ENCODE data around the gene MRPL30. TPM values are rescaled to one million over a fixed set of nuclear protein-coding genes. Genes with fewer than 3 reads are reported as not detected.

Gene MRPL30
- total RNA-seq, 1 donor from 2014 or later, result 31.9 TPM

DNA sequence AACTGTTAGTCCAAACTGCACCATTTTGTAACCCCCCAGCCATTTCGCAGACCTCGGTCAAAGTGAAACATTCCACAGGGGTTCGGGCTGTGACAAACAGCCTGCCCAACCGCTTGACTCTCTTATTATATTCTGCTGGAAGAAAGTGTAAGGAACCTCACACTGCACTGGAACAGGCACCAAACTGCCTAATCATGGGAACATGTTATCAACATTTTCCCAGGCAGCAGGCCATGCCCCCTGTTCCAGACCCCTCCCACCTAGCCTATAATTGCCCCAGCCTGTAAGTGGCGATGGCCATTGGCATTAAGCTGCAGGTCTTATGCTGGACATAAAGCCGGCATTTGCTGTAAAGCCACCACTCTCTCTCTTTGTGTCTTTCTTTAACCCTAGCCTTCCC, 57.6 kb downstream of the MRPL30 start:
- Histone ChIP-seq H3K4me1 (ENCODE audit: insufficient read depth, low read length) (no peaks in the 10 kb centered on the region), H3K79me2 (ENCODE audit: insufficient read depth, low read length) (no peaks in the 10 kb centered on the region), H3K4me3 (ENCODE audit: insufficient read depth, low read depth, low read length) (no peak overlapping the region), H3K4me2 (ENCODE audit: low read length) (no peak overlapping the region), H3K9ac (ENCODE audit: low read length) (no peak overlapping the region), H3K27ac (ENCODE audit: low read depth, low read length) (no peak overlapping the region), H2AFZ (ENCODE audit: low read depth, low read length) (no peak overlapping the region), H4K20me1 (ENCODE audit: insufficient read depth, low read length) (no peaks in the 10 kb centered on the region), H3K27me3 (ENCODE audit: insufficient read depth, low read length) (no peaks in the 10 kb centered on the region), H3K9me3 (ENCODE audit: insufficient read depth, low read depth, low read length) (no peaks in the 10 kb centered on the region), H3K36me3 (ENCODE audit: insufficient read depth, low read length) (no peaks in the 10 kb centered on the region)
- no peak overlapping the region for H3K27ac Mint-ChIP-seq (ENCODE audit: unreplicated experiment)
- TF ChIP-seq, protein P1, sequence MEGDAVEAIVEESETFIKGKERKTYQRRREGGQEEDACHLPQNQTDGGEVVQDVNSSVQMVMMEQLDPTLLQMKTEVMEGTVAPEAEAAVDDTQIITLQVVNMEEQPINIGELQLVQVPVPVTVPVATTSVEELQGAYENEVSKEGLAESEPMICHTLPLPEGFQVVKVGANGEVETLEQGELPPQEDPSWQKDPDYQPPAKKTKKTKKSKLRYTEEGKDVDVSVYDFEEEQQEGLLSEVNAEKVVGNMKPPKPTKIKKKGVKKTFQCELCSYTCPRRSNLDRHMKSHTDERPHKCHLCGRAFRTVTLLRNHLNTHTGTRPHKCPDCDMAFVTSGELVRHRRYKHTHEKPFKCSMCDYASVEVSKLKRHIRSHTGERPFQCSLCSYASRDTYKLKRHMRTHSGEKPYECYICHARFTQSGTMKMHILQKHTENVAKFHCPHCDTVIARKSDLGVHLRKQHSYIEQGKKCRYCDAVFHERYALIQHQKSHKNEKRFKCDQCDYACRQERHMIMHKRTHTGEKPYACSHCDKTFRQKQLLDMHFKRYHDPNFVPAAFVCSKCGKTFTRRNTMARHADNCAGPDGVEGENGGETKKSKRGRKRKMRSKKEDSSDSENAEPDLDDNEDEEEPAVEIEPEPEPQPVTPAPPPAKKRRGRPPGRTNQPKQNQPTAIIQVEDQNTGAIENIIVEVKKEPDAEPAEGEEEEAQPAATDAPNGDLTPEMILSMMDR (IDR thresholded peaks at IDR 0.05; ENCODE audit: insufficient read depth, low read depth, low read length), result no peak
- no peak for TF ChIP-seq EZH2 (IDR thresholded peaks at IDR 0.05; ENCODE audit: insufficient read depth, low read length)
- H3K4me3 Mint-ChIP-seq (ENCODE audit: unreplicated experiment), result no peak overlapping the region
- H3K9me3 Mint-ChIP-seq (ENCODE audit: unreplicated experiment), result peaks cover 3% of the 10 kb centered on the region
- FAIRE-seq, result no peak
- H3K4me1 Mint-ChIP-seq (ENCODE audit: low read depth, unreplicated experiment), result no peaks in the 10 kb centered on the region
- no peaks in the 10 kb centered on the region for H3K36me3 Mint-ChIP-seq (ENCODE audit: low read depth, unreplicated experiment)
- H3K27me3 Mint-ChIP-seq (ENCODE audit: low read depth, unreplicated experiment), result no peaks in the 10 kb centered on the region
- no peak for DNase-seq (ENCODE audit: low read depth)

DNA sequence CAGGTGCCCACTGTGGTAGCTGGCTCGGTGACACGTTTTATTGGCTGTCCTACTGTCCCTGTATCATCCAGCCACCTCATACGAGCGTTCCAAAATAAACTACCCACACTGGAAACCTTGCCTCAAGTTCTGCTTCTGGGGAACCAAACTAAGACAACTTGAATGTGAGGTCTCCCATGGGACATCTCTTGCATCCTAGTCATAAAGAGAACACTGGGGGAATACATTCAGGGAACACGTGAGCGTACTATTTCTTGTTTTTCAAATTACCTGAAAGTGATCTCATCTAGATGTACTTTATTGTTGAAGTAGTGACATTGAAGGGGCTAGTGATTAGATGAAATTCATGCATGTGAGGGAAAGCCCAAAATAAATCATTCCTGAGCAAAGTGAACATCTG, 59.4 kb downstream of the MRPL30 start:
- Mint-ChIP-seq H3K27ac (ENCODE audit: unreplicated experiment) (no peak overlapping the region), H3K4me3 (ENCODE audit: unreplicated experiment) (no peak overlapping the region), H3K27me3 (ENCODE audit: low read depth, unreplicated experiment) (no peaks in the 10 kb centered on the region), H3K9me3 (ENCODE audit: unreplicated experiment) (peaks cover 3% of the 10 kb centered on the region), H3K36me3 (ENCODE audit: low read depth, unreplicated experiment) (no peaks in the 10 kb centered on the region), H3K4me1 (ENCODE audit: low read depth, unreplicated experiment) (no peaks in the 10 kb centered on the region)
- Histone ChIP-seq H3K4me1 (ENCODE audit: insufficient read depth, low read length) (no peaks in the 10 kb centered on the region), H4K20me1 (ENCODE audit: insufficient read depth, low read length) (no peaks in the 10 kb centered on the region), H3K9ac (ENCODE audit: low read length) (no peak overlapping the region), H3K79me2 (ENCODE audit: insufficient read depth, low read length) (no peaks in the 10 kb centered on the region), H3K27me3 (ENCODE audit: insufficient read depth, low read length) (no peaks in the 10 kb centered on the region), H2AFZ (ENCODE audit: low read depth, low read length) (no peak overlapping the region), H3K27ac (ENCODE audit: low read depth, low read length) (no peak overlapping the region), H3K36me3 (ENCODE audit: insufficient read depth, low read length) (no peaks in the 10 kb centered on the region), H3K9me3 (ENCODE audit: insufficient read depth, low read depth, low read length) (no peaks in the 10 kb centered on the region), H3K4me3 (ENCODE audit: insufficient read depth, low read depth, low read length) (no peak overlapping the region), H3K4me2 (ENCODE audit: low read length) (no peak overlapping the region)
- FAIRE-seq, result no peak
- no peak for DNase-seq (ENCODE audit: low read depth)
- TF ChIP-seq, protein P1 (IDR thresholded peaks at IDR 0.05; ENCODE audit: insufficient read depth, low read depth, low read length), result no peak
- no peak for TF ChIP-seq EZH2 (IDR thresholded peaks at IDR 0.05; ENCODE audit: insufficient read depth, low read length)

DNA sequence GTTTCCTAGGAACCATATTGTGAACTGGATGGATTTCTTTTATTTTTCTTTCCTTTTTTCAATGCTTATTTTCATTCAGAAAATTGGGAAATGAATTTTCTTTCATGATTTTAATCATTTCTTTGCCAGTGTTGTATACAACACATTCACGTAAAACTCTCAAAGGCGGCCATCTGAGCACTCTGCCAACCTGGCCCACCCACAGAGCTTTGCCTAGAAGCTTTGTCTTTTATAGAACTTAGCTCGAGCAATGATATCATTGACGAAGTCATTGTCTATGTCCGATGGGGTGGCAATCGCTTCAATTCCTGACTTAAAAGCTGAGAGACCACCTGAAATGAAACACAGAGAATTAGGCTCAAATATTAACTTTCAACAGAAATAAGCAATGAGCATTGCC, 61.2 kb downstream of the MRPL30 start:
- Histone ChIP-seq H3K36me3 (ENCODE audit: insufficient read depth, low read length) (no peaks in the 10 kb centered on the region), H3K79me2 (ENCODE audit: insufficient read depth, low read length) (no peaks in the 10 kb centered on the region), H2AFZ (ENCODE audit: low read depth, low read length) (no peak overlapping the region), H3K4me1 (ENCODE audit: insufficient read depth, low read length) (no peaks in the 10 kb centered on the region), H3K4me2 (ENCODE audit: low read length) (no peak overlapping the region), H3K4me3 (ENCODE audit: insufficient read depth, low read depth, low read length) (no peak overlapping the region), H3K27ac (ENCODE audit: low read depth, low read length) (no peak overlapping the region), H4K20me1 (ENCODE audit: insufficient read depth, low read length) (no peaks in the 10 kb centered on the region), H3K9me3 (ENCODE audit: insufficient read depth, low read depth, low read length) (no peaks in the 10 kb centered on the region), H3K27me3 (ENCODE audit: insufficient read depth, low read length) (no peaks in the 10 kb centered on the region), H3K9ac (ENCODE audit: low read length) (no peak overlapping the region)
- no peak for FAIRE-seq
- Mint-ChIP-seq H3K4me3 (ENCODE audit: unreplicated experiment) (no peak overlapping the region), H3K4me1 (ENCODE audit: low read depth, unreplicated experiment) (no peaks in the 10 kb centered on the region), H3K27me3 (ENCODE audit: low read depth, unreplicated experiment) (no peaks in the 10 kb centered on the region), H3K27ac (ENCODE audit: unreplicated experiment) (no peak overlapping the region), H3K36me3 (ENCODE audit: low read depth, unreplicated experiment) (no peaks in the 10 kb centered on the region), H3K9me3 (ENCODE audit: unreplicated experiment) (no peaks in the 10 kb centered on the region)
- no peak for TF ChIP-seq EZH2 (IDR thresholded peaks at IDR 0.05; ENCODE audit: insufficient read depth, low read length)
- TF ChIP-seq, protein P1 (IDR thresholded peaks at IDR 0.05; ENCODE audit: insufficient read depth, low read depth, low read length), result no peak
- no peak for DNase-seq (ENCODE audit: low read depth)

Other genes starting within 250 kb of the MRPL30 start
- gene CRACDL, start 245.0 kb upstream of the MRPL30 start, total RNA-seq, result 1.8 and 5.7 TPM in 2 replicates
- gene C2orf15, start 39.5 kb upstream of the MRPL30 start, total RNA-seq, result 0.59 and 0.60 TPM in 2 replicates
- 2.4 and 3.9 TPM in 2 replicates for gene TSGA10, start 26.2 kb upstream of the MRPL30 start, total RNA-seq
- 3.4 and 3.9 TPM in 2 replicates for gene LIPT1, start 26.2 kb upstream of the MRPL30 start, total RNA-seq
- gene MITD1, start 126 bp upstream of the MRPL30 start, total RNA-seq, result 16.7 and 20.9 TPM in 2 replicates
- not detected in 2 replicates for gene LYG2, start 74.5 kb downstream of the MRPL30 start, total RNA-seq
- gene LYG1, start 120.0 kb downstream of the MRPL30 start, total RNA-seq, result 1.1 and 1.3 TPM in 2 replicates
- gene TXNDC9, start 155.1 kb downstream of the MRPL30 start, total RNA-seq, result 42.8 and 48.3 TPM in 2 replicates
- 60.2 and 65.6 TPM in 2 replicates for gene EIF5B, start 156.2 kb downstream of the MRPL30 start, total RNA-seq

Data from astrocyte (in vitro differentiated cells and primary cell).